HG02759 (cell line): ENCODE measurements around the gene KREMEN1.
A peak's percentile ranks its signal among the peaks of the same experiment; 100 is the strongest.

Experiments
- ATAC-seq: cut with Tn5 transposase; IDR thresholded peaks from one replicate; pipeline ENCODE4 v1.9.1; 2021; ENCODE audit warnings: mild to moderate bottlenecking, moderate library complexity; ENCODE audit not compliant: unreplicated experiment

KREMEN1 gene

DNA sequence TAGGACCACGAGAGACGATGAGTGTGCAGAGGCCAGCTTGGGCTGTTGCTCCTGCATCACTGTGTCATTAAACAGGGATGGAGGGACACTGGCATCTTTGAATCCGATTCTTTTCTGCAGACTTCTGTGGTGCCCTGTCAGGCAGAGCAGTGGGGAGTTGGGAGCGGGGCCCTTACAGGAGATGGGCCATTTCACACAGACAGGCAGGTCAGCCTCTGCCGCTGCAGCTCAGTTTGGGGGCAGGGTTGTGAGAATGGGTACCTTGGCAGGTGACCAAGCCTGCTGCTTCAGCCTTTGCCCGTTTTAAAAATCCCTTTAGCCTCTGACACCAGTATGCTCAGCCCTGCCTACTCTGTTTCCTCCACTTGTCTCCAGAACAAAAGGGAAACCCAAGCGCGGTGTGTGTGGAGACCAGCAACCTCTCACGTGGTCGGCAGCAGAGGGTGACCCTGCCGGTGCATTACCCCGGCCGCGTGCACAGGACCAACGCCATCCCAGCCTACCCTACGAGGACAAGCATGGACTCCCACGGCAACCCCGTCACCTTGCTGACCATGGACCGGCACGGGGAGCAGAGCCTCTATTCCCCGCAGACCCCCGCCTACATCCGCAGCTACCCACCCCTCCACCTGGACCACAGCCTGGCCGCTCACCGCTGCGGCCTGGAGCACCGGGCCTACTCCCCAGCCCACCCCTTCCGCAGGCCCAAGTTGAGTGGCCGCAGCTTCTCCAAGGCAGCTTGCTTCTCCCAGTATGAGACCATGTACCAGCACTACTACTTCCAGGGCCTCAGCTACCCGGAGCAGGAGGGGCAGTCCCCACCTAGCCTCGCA lies 23.8 kb upstream of the KREMEN1 start:
- no peak for ATAC-seq

DNA sequence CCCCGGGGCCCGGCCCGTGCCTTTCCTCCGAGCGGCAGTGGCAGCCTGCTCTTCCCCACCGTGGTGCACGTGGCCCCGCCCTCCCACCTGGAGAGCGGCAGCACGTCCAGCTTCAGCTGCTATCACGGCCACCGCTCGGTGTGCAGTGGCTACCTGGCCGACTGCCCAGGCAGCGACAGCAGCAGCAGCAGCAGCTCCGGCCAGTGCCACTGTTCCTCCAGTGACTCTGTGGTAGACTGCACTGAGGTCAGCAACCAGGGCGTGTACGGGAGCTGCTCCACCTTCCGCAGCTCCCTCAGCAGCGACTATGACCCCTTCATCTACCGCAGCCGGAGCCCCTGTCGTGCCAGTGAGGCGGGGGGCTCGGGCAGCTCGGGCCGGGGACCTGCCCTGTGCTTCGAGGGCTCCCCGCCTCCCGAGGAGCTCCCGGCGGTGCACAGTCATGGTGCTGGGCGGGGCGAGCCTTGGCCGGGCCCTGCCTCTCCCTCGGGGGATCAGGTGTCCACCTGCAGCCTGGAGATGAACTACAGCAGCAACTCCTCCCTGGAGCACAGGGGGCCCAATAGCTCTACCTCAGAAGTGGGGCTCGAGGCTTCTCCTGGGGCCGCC lies 23.1 kb upstream of the KREMEN1 start:
- ATAC-seq, result no peak

DNA sequence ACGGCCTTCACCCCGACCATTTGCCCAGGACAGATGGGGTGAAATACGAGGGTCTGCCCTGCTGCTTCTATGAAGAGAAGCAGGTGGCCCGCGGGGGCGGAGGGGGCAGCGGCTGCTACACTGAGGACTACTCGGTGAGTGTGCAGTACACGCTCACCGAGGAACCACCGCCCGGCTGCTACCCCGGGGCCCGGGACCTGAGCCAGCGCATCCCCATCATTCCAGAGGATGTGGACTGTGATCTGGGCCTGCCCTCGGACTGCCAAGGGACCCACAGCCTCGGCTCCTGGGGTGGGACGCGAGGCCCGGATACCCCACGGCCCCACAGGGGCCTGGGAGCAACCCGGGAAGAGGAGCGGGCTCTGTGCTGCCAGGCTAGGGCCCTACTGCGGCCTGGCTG lies 22.4 kb upstream of the KREMEN1 start:
- ATAC-seq, result no peak

DNA sequence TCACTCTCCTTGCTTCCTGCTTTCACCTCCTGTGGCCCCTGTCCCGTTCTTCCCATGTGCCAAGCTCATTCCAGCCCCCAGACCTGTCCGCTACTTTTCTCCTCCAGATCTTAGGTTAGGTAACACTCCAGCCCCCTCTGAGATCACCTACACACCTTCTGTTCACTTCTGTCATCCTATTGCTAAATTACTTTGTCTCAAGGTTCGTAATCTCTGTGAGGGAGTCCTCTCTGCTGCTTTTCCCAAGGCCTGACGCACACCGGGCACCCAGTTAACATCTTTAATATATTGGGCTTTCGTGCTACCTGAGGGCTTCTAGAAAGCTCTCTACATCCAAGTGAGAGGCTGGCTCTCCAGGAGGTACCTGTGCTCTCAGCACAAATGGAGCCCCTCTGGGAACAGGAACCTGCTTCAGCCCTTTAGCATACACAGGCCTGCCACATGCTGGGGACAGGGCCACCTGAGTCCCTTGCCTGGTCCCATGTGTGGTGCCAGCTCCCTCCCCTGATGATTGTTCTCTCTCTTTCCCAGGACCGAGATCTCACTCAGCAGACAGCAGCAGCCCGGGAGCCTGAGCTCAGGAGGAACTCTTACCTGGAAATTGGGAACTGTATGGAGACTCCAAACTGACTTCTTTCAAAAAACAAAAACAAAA lies 19.7 kb upstream of the KREMEN1 start:
- ATAC-seq, result no peak

DNA sequence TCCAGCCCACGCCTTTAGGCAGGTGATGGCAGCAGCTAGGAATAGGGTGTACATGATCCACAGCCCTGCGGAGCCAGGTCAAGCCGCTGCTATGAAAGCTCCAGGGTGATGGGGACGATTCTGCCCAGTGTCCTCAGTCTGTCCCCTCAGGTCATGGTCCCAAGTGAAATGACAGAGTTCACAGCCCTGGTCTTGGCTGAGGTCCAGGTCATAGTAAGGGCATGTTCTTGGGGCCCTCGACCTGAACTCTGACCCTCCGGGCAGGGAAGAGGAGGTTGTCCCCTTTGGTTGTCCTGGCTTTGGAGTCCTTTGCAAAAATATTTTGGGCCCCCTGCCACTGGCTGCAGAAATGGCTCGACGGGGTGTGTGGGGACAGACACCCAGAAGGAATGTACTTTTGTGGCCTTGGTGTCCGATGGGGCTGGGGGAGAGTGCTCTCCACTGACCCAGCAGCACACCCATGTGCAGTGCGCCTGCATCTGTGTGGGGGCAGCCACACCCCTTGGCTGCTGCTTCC lies 18.5 kb upstream of the KREMEN1 start:
- ATAC-seq, result no peak

DNA sequence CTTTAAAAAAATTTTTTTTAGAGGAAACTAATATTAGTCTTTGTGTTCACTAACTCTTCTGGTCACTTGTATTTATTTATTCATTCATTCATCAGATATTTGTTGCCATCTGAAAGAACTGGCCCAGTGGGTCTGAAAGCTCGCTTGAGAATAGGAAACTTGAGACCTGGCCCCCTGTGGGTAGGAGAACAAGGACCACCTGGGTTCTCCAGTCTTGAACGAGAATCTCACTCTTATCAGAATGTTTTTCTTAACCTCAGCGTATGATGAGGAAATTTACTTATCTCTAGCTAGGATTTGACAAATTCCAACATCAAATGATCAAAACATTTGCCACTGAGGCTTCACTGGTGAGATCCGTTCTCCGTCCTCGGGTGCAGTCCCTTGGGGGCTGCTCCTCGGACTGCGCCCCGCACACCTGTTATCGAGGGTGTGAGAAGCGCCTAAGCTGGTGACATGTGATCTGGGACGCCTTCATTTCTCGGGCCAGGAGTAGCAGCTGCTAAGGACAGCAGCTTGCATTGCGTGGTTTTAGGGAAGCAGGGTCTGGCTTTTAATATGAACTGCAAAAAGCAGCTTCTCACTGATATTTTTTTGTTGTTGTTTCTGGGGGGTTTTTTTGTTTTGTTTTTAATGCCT lies 17.5 kb upstream of the KREMEN1 start:
- ATAC-seq, result no peak

DNA sequence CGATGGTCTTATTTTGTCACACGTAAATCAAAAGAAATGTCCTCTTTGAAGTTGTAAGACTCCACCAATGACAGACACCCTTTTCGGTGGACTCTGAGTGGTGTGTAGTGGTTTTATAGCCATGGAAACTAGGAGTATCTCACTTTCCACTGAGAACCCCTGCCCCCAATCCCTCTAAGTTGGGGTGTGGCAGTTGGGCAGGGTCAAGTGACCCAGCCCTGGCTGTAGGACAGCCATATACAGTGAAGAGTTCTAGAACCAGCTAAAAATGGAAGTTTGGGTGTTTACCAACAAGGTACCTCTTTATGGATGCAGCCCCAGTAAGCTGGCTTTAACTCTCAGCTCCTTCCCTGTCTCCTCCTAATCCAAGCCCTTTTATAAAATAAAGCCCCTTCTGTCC lies 16.4 kb upstream of the KREMEN1 start:
- no peak for ATAC-seq

DNA sequence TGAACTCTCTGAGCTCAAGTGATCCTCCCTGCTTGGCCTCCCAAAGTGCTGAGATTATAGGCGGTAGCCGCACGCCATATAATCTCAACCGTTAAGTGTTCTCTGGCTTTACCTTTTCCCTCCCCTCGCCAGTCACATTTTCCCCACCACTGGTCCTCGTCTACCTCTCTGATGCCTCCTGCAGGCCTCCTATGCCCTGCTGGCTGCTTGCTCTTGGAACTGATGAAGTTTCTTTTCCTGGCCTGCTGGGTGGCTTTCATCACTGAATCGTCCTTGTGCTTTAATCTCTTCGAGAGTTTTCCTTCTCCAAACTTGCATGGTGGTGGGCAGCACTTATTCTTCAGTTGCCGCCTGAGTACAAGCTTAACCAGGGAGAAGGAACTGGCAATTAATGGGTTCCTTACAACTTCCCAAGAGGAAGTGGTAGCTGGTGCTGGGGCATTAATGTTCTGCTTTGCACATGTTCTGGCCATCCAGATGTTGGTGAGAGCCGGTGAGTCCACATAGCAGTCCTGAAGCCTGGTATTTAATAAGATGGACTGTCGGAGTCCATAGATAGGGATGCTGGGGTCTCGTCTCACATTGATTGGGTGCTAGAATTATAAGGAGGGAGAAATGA lies 12.5 kb upstream of the KREMEN1 start:
- ATAC-seq, result no peak

DNA sequence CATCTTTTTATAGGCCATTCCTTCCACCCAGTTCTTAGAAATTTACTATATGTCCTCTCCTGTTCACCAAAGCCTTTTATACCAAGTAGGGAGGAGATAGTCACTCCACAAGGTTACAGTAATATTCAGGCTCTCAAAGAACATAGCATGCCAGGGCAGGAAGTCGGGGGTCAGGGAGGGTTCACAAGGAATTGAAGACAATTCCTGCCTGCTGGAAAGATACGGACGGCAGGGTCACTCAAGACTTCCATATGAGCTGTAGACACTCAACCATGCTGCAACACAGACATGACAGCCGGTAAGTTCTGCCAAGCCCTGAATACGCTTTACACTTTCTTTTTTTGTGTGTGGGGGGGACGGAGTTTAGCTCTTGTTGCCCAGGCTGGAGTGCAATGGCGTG lies 11.9 kb upstream of the KREMEN1 start:
- ATAC-seq, result no peak

DNA sequence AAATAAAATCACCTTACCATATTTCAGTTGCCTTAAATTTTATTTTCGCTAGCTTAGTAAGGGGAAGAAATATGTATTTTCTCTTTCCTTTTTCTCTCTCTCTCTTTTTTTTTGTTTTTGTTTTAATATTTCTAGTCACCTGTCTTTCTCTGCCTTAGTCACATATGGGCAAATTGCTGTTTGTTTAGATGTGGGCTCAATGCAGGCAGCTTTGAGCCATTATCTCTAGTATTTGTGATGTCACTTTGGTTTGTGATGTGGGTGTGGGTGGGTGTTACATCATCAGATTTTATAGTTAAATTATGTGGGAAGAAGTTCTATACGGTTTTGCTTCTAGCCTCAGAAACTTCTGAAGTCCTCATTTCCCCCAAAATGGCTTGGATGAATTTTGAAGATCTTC lies 11.1 kb upstream of the KREMEN1 start, which contains the start of gene C22orf31:
TSS of gene C22orf31 (minus strand) at position 59 of the 400 bp plus-strand sequence. CDS start at position 20, 39 bp downstream.
- ATAC-seq, result no peak

DNA sequence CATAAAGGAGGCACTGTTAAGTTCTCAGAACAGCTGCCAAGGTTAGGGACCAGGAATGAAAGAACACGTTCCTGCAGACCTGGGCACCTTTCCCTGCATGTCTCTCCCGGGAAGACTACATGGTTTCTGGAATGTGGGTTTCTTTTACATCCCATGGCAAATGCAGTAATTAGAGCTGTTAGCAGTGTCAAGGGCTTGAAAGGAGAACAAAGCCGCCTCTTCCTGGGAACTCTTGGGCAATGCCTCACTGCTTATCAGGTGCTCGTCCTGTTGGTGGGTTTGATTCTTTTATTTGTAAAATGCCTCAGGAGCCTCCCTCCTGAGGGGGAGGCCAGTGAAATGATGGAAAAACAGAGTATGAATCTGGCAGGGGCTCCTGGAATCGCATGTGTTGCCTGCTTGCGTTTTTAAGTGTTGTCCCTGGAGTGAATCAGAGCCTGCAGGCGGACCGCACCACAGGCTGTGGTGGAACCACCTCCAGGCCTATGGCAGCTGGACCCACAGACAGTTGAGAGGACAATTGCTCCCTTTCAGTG lies 10.5 kb upstream of the KREMEN1 start:
- ATAC-seq, result no peak

DNA sequence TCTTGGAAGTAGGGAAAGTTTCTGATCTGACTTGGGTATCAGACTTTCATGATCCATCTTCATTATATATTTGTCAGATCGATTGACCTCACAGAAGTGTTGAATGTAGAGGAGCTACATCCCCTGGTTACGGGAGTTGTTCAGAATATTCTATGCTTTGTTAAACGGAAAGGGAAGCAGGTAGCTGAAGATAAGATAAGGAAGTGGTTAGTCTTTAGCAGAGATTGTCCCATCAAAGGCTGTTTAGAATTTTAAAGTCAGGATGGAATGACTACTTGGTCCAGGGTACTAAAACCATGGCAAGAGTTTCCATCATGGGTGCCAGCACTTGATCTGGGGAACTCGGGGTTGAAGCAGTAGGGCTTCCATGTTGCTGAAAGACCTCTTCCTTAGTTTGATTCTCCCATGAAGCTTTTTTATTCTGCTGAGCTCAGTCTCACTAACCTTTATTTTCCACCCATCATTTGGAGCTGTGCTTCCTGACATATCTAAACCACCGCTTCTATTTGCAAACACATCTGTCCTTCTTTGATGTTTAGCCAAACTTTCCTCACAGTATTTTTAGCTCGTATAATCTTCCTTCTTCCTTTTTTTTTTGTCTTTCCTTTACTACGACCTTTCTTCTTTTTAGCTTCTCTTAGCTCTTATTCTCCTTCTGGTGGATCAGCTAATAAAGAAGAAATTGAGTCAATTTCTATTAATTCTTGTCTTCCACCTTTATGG lies 7.2 kb upstream of the KREMEN1 start:
- ATAC-seq, result no peak

DNA sequence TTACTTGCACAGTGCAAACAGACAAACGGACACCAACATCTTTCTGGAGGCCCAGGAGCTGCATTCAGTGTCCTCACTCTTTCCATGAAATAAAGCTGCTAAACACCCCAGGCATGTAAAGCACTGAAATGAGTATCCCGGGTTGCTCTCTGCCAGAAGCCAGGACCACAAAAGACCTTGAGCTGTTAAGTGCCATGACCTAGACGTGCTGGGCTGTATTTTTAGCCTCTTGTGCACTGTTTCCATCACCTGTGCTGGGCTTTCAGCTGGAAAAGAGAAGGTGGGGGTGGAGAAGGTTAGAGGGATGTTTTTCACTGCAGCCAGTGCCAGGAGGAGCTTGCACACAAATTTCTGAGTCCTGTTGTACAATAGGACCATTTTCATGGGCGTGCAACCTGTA lies 3.4 kb upstream of the KREMEN1 start:
- ATAC-seq, result no peak

DNA sequence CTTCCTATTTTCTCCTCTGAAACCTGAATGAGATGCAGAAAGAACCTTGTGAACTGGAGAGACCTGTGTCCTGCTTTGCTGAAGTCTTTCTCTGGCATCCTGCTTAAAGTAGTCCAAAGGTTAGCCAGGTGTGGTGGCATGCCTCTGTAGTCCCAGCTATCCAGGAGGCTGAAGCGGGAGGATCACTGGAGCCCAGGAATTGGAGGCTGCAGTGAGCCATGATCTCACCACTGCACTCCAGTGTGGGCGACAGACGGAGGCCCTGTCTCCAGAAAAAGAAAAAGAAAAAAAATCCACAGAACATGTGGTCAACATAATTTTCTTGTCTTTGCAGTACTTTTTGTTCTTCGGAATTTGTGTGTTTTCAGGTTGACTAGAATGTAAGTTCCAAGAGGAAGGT lies 2.3 kb upstream of the KREMEN1 start:
- no peak for ATAC-seq

DNA sequence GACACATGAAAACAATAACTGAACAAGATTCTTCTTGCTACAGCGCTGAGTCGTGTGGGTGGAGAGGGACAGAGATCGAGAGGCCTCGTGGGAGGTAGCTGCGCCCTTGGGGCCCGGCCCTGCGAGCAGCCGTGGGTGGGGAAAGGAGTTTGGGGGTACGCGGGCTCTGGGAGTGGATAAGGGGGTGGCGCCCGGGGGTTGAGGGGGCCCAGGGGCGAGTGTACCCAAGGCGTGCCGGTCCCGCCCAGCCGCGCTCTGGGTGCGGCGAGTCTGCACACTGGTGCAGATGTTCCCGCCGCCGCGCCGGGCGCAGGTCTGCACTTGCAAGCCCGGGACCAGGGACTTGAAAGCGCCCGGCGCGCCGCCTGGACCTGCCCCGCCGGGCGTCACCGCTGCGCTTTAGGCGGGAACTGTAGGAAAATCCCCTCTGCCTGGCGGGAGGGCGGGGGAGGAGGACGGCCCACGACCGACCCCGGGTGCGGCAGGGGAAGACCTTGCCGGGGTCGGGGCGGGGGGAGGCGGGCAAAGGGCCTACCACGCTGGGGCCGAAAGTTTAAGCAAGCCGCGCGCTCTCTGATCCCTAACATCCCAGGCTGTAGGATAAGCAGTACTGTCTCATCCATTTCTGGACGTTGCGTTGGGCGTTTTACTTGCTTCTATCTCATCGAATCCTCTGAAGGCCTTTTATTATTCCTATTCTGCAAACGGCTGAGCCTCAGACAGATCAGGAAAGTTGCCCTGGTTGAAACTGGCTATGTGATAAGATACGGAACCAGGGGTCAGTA lies 1.4 kb upstream of the KREMEN1 start:
- ATAC-seq, result no peak

DNA sequence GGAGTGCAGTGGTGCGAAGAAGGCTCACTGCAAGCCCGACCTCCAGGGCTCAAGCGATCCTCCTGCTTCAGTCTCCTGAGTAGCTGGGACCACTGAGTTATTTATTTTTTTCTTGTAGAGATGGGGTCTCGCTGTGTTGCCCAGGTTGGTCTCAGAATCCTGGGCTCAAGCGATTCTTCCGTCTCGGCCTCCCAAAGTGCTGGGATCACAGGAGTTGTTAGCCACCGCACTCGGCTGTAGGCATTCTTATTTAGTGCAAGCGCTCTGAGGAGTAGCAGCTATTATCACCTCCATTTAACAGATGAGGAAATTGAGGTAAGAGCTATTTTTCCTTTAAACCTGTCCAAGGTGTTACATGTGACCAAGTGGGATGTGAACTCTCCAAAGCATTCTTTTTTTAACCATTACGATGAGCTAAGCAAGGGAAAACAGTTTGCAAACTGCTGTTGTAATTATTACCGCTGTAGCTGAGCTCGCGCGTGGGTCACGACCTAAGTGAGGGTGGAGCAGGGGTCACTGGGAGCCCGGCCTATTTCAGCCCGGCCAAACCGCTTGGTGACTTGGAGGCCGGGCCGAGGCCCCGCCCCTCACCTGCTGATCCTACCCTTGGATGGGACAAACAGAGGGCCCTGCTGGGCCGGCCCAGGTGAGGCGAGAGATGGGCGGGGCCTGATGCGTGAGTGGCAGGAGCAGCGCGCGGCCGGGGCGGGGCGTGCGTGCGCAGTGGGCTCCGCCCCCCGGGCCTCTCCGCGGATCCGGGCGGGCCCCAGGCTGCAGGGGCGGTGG lies 449 bp upstream of the KREMEN1 start:
- peak; percentile 95 for ATAC-seq

DNA sequence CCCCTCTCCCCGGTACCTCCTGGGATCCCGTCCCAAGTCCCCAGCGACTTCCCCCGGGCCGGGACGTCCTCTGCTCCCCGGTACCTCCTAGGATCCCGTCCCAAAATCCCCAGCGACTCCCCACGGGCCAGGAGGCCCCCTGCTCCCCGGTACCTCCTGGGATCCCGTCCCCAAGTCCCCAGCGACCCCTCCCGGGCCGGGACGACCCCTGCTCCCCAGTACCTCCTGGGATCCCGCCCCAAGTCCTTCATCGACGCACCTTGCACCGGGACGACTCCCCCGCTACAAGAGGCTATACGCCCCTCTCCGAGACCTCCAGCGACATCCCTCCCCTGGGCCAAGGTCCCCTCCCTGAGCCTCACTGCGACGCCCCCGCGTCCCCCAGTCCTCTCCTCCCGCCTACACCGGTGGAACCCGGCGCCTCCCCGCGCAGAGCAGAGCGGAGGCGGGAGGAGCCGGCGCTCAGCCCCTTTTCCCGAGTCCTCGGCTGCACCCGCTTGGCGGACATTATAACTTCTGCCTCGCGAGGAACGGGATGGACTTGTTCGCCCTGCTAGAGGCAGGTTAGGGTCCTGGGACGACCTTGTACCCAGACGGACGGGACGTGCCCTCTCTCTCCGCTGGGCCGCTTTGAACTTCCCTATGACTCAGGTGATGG lies 912 bp downstream of the KREMEN1 start:
- ATAC-seq, result no peak

DNA sequence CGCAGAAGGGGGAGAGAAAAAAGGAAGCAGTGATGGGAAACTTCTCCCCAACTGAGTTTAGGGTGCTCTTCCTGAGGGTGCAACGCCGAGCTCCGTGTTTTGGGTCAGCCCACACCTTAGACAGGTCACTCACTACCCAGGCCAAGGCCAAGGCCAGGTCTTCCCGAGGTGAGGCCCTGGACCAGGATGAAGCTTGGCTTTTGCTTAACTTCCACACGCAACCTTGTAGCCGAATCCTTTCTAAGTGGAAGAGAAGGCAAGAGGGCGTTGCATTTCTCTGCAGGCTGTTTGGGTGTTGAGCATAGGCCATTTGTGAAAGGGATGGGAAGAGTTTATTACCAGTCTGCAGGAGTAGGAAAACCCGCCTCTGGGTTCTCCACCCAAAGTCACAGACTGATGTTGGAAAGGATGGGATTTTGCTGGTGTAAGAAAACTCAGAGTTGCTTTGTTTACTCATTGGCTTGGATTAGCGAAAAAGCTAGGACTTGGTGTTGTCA lies 1.5 kb downstream of the KREMEN1 start:
- ATAC-seq, result no peak
